VCaP (cell line): ENCODE measurements around the gene ITGB3.
A peak's percentile ranks its signal among the peaks of the same experiment; 100 is the strongest.

Experiments
- H3K27ac ChIP-seq: fragments of 450-650 bp; 2 replicates; pipeline ENCODE4 v1.5.1; 2017
- CTCF ChIP-seq: fragments of 450-650 bp; conservative IDR thresholded peaks from 2 replicates; pipeline ENCODE4 v1.5.1; 2017; ENCODE audit warnings: mild to moderate bottlenecking, moderate library complexity

ITGB3 gene

GRCh38 chr17:47324224-47325020, 70.8 kb downstream of the ITGB3 start:
- TF ChIP-seq CTCF: no peak
- H3K27ac ChIP-seq: peak overlapping the region; percentile 81

GRCh38 chr17:47325176-47325575, 71.5 kb downstream of the ITGB3 start:
- TF ChIP-seq CTCF: no peak
- H3K27ac ChIP-seq: no peak overlapping the region

GRCh38 chr17:47330548-47330947, 76.9 kb downstream of the ITGB3 start:
- no peak overlapping the region for H3K27ac ChIP-seq
- TF ChIP-seq CTCF: no peak

- H3K27ac ChIP-seq: no peak overlapping the region
- TF ChIP-seq CTCF: no peak
Measured at GRCh38 chr17:47332287-47332686, 78.7 kb downstream of the ITGB3 start.

GRCh38 chr17:47335101-47335936, 81.7 kb downstream of the ITGB3 start:
- H3K27ac ChIP-seq: no peak overlapping the region
- TF ChIP-seq CTCF: no peak

GRCh38 chr17:47338026-47338425, 84.4 kb downstream of the ITGB3 start:
- no peak overlapping the region for H3K27ac ChIP-seq
- no peak for TF ChIP-seq CTCF

GRCh38 chr17:47352848-47353247, 99.2 kb downstream of the ITGB3 start:
- TF ChIP-seq CTCF: no peak
- H3K27ac ChIP-seq: no peak overlapping the region
